Lung (tissue), 12 donors: Measurements from ENCODE around the gene CENPP. TPM values are rescaled to one million over a fixed set of nuclear protein-coding genes. Genes with fewer than 3 reads are reported as not detected.

Experiments
- ATAC-seq: fragments of 200-7000 bp; cut with Tn5 transposase; one replicate; pipeline ENCODE4 v1.9.1; 2020; ENCODE audit warnings: moderate number of reproducible peaks; ENCODE audit not compliant: insufficient read depth, low FRiP score
- DNase-seq, 3 donors: peaks; one replicate each; pipeline ENCODE4 v3.0.0-alpha.2; 2013 to 2017
- H3K27ac ChIP-seq, 2 donors: one replicate each; pipeline ENCODE4 v1.5.1; 2013; ENCODE audit warnings: mild to moderate bottlenecking in 2 of 2, moderate library complexity in 2 of 2, control low read depth in 1 of 2, inconsistent platforms in 1 of 2, low read depth in 1 of 2, low read length in 1 of 2
- H3K27me3 ChIP-seq, 3 donors: one replicate each; pipeline ENCODE4 v1.5.1; 2013; ENCODE audit warnings: low read length in 2 of 3; ENCODE audit not compliant: control insufficient read depth in 3 of 3, insufficient read depth in 3 of 3
- H3K36me3 ChIP-seq, 4 donors: one replicate each; pipeline ENCODE4 v1.5.1; 2013; ENCODE audit warnings: low read length in 4 of 4, mild to moderate bottlenecking in 1 of 4, moderate library complexity in 1 of 4; ENCODE audit not compliant: control insufficient read depth in 4 of 4, insufficient read depth in 4 of 4
- H3K4me1 ChIP-seq, 5 donors: one replicate each; pipeline ENCODE4 v1.5.1; 2013; ENCODE audit warnings: low read length in 5 of 5, mild to moderate bottlenecking in 2 of 5, moderate library complexity in 1 of 5; ENCODE audit not compliant: control insufficient read depth in 5 of 5, insufficient read depth in 5 of 5
- H3K4me3 ChIP-seq: one replicate; pipeline ENCODE4 v1.5.1; 2013; ENCODE audit warnings: mild to moderate bottlenecking, control low read depth, moderate library complexity
- H3K9ac ChIP-seq, 2 donors: one replicate each; pipeline ENCODE4 v1.5.1; 2013; ENCODE audit warnings: low read length in 2 of 2, control low read depth in 1 of 2; ENCODE audit not compliant: insufficient read depth in 1 of 2
- H3K9me3 ChIP-seq, 4 donors: one replicate each; pipeline ENCODE4 v1.5.1; 2013; ENCODE audit warnings: low read length in 3 of 4, mild to moderate bottlenecking in 1 of 4, moderate library complexity in 1 of 4; ENCODE audit not compliant: control insufficient read depth in 4 of 4, insufficient read depth in 3 of 4
- WGBS, 2 donors: extraction: QIAGEN DNeasy Blood & Tissue Kit; methylation state at CpG; one replicate each; pipeline ENCODE4 v1.1.7; 2013; 5-methylcytosine and 5-hydroxymethylcytosine counted together
- polyA plus RNA-seq, 2 donors: library from polyadenylated mRNA; stranded (reverse); fragments of 200-250 nt; gene quantifications; one replicate each; pipeline ENCODE4 v1.2.1, GENCODE V29; 2013
- total RNA-seq, 2 donors: library from RNA; depleted of rRNA in 1 of 2; stranded (reverse); fragments of >200 nt in 1 of 2; gene quantifications; one replicate each; pipeline ENCODE4 v1.2.1, GENCODE V29; 2014 to 2021
- TF ChIP-seq, protein P1 (sequence below): IDR thresholded peaks from 2 replicates; pipeline ENCODE4 v1.5.1; 2012; ENCODE audit warnings: mild to moderate bottlenecking; ENCODE audit errors: control extremely low read depth, extremely low read depth
- donor health status: control.
- donor health status: control.
- donor health status: Bipolar disorder and iron deficiency.
- donor health status: healthy.
- donor health status: DM: yes; HTN: yes; CAD: no.

CENPP gene
- total and polyA plus RNA-seq, 4 donors: 1.2 to 11.8 (median 2.9) TPM

- H3K4me3 ChIP-seq: no peak overlapping the region
- no peak overlapping the region for H3K27ac ChIP-seq
- H3K4me1 ChIP-seq: no peaks in the 10 kb centered on the region
- H3K9me3 ChIP-seq: no peaks in the 10 kb centered on the region
- no peak for DNase-seq
- H3K9ac ChIP-seq: no peak overlapping the region
- no peak for ATAC-seq
- TF ChIP-seq, protein P1, sequence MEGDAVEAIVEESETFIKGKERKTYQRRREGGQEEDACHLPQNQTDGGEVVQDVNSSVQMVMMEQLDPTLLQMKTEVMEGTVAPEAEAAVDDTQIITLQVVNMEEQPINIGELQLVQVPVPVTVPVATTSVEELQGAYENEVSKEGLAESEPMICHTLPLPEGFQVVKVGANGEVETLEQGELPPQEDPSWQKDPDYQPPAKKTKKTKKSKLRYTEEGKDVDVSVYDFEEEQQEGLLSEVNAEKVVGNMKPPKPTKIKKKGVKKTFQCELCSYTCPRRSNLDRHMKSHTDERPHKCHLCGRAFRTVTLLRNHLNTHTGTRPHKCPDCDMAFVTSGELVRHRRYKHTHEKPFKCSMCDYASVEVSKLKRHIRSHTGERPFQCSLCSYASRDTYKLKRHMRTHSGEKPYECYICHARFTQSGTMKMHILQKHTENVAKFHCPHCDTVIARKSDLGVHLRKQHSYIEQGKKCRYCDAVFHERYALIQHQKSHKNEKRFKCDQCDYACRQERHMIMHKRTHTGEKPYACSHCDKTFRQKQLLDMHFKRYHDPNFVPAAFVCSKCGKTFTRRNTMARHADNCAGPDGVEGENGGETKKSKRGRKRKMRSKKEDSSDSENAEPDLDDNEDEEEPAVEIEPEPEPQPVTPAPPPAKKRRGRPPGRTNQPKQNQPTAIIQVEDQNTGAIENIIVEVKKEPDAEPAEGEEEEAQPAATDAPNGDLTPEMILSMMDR: no peak
- H3K27me3 ChIP-seq: no peaks in the 10 kb centered on the region
- 94 to 97% methylated on average over 1 of the region's 1 CpG for WGBS, 2 donors
- H3K36me3 ChIP-seq: peaks cover 34 to 57% (median 41%) of the 10 kb centered on the region in 4 donors
Observed at GRCh38 chr9:92279302-92279701, 46.5 kb upstream of the CENPP start.

DNA sequence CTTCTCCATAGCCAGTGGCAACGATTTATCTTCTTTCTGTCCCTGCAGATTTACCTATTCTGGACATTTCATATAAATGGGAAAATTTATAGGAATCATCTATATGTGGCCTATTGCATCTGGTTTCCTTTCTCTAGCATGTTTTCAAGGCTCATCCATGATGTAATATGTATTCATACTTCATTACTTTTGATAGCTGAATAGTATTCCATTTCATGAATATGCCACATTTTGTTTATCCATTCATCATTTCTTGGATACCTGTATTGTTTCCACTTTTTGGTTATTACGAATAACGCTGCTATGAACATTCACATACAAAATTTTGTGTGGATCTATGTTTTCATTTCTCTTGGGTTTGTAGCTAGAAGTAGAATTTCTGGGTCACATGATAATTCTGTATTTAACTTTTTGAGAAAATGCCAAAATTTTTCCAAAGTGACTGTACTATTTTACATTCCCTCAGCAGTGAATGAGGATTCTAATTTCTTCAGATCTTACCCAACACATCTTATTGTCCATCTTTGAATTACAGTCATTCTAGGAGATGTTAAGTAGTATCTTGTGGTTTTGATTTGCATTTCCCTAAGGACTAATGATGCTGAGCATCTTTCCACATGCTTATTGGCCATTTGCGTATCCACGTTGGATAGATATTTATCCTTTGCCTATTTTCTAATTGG is 35.9 kb upstream of the CENPP start:
- TF ChIP-seq, protein P1: no peak
- ATAC-seq (no peak), DNase-seq (no peak)
- Histone ChIP-seq H3K27ac (no peak overlapping the region), H3K9ac (no peak overlapping the region), H3K9me3 (no peaks in the 10 kb centered on the region), H3K4me3 (no peak overlapping the region), H3K4me1 (peaks cover 6 to 20% (median 10%) of the 10 kb centered on the region in 5 donors), H3K27me3 (no peaks in the 10 kb centered on the region), H3K36me3 (peaks cover 0 to 23% (median 6%) of the 10 kb centered on the region in 4 donors)
- WGBS, 2 donors: 85 to 95% methylated on average over 5 of the region's 5 CpGs

DNA sequence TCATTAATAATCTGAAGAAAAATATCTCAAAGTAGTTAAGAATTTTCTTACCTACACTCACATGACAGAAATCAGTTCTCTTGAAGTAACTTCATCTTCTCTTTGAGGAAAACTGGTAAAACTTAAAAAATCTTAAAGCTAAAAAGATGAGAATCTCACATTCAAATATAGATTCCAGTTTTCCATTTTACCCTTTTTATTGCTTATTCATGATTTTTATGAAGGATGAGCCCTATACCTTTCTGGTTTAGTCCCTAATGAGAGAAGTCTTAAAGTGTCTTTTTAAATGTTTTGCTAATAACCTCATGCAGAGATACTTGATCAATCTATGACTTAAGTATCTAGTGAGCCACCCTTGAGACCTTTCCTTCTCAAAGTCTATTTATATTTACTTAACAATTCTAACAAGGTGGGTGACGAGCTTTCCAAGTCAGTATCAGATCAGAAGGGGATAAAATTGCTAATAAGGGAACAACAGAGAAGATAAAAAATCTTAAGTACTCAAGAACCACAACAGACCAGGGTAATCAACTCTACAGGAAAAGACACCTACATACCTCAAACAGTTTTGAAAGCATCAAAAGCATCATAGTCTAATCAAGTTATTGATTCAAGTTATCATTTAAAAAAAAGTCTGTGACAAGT is 34.8 kb upstream of the CENPP start:
- Histone ChIP-seq H3K9ac (no peak overlapping the region), H3K9me3 (no peaks in the 10 kb centered on the region), H3K27ac (no peak overlapping the region), H3K36me3 (peaks cover 0 to 19% (median 1%) of the 10 kb centered on the region in 4 donors), H3K27me3 (no peaks in the 10 kb centered on the region), H3K4me3 (no peak overlapping the region), H3K4me1 (peaks cover 6 to 21% (median 10%) of the 10 kb centered on the region in 5 donors)
- ATAC-seq: no peak
- 63 to 64% methylated on average over 1 of the region's 1 CpG for WGBS, 2 donors
- DNase-seq: no peak
- TF ChIP-seq, protein P1: no peak
